K562 (cell line): ENCODE results near the gene CHMP2A. TPM values are rescaled to one million over a fixed set of nuclear protein-coding genes. Genes with fewer than 3 reads are reported as not detected.

ENCODE experiments used
- AFF4 ChIP-seq: sonication (generic); formaldehyde crosslinking; IDR thresholded peaks from 2 replicates; pipeline ENCODE4 v1.8.0; 2023; ENCODE audit warnings: mild to moderate bottlenecking, missing genetic modification reagents
- BHLHE40 ChIP-seq: IDR thresholded peaks from 2 replicates; pipeline ENCODE4 v1.6.1; 2011; ENCODE audit warnings: low read length, improper control_type of control experiment
- BRCA1 ChIP-seq, 2 experiments: fragments of 450-650 bp in 1 of 2; sonication (generic) in 1 of 2; formaldehyde crosslinking in 1 of 2; IDR thresholded peaks; 2 replicates each; pipeline versions ENCODE4 v1.5.0 to v1.6.1; 2017 to 2020; ENCODE audit warnings: mild to moderate bottlenecking in 1 of 2, missing genetic modification reagents in 1 of 2
- BRD9 ChIP-seq: fragments of 450-650 bp; IDR thresholded peaks from 2 replicates; pipeline ENCODE4 v1.6.1; 2018; ENCODE audit warnings: low read depth; ENCODE audit not compliant: partially characterized antibody
- CCNT2 ChIP-seq: IDR thresholded peaks from 2 replicates; pipeline ENCODE4 v1.6.1; 2011; ENCODE audit warnings: borderline replicate concordance, low read depth, mild to moderate bottlenecking, moderate library complexity, mixed read lengths, low read length; ENCODE audit not compliant: insufficient read length; ENCODE audit errors: extremely low read depth
- CXXC5 ChIP-seq: fragments of 250-450 bp; sonication (Bioruptor Pico); IDR thresholded peaks from 2 replicates; pipeline ENCODE4 v1.8.0; 2022; ENCODE audit warnings: inconsistent platforms, mild to moderate bottlenecking, moderate library complexity
- ETV5 ChIP-seq: sonication (generic); formaldehyde crosslinking; IDR thresholded peaks from 2 replicates; pipeline ENCODE4 v1.4.0; 2020; ENCODE audit warnings: low read depth, mild to moderate bottlenecking, missing genetic modification reagents
- ETV6 ChIP-seq, 3 experiments: fragments of 150-350 bp in 1 of 3; sonication (generic) in 1 of 3; formaldehyde crosslinking in 1 of 3; IDR thresholded peaks; 2 replicates each; pipeline versions ENCODE4 v1.6.1 to v1.8.0; 2014 to 2022; ENCODE audit warnings: borderline replicate concordance in 2 of 3, low read depth in 2 of 3, antibody characterized with exemption in 1 of 3, low read length in 1 of 3, mild to moderate bottlenecking in 1 of 3, missing genetic modification reagents in 1 of 3
- FOXO4 ChIP-seq: fragments of 450-650 bp; formaldehyde crosslinking; IDR thresholded peaks from 2 replicates; pipeline ENCODE4 v1.4.0; 2020; ENCODE audit warnings: mild to moderate bottlenecking, moderate library complexity
- HDGF ChIP-seq: fragments of 450-650 bp; IDR thresholded peaks from 2 replicates; pipeline ENCODE4 v1.6.1; 2016
- ID3 ChIP-seq, 2 experiments: fragments of 250-450 bp in 1 of 2; fragments of 450-650 bp in 1 of 2; sonication (Bioruptor Pico) in 1 of 2; IDR thresholded peaks; 2 replicates each; pipeline versions ENCODE4 v1.6.1 to v1.8.0; 2016 to 2021; ENCODE audit warnings: mild to moderate bottlenecking in 2 of 2, moderate library complexity in 2 of 2, missing compliant biosample characterization in 1 of 2, missing genetic modification characterization in 1 of 2
- ILK ChIP-seq: fragments of 450-650 bp; IDR thresholded peaks from 2 replicates; pipeline ENCODE4 v1.6.1; 2016; ENCODE audit warnings: missing genetic modification characterization, low read depth, mild to moderate bottlenecking, missing compliant biosample characterization, moderate library complexity, borderline replicate concordance
- KAT8 ChIP-seq: fragments of 450-650 bp; IDR thresholded peaks from 2 replicates; pipeline ENCODE4 v1.6.1; 2016; ENCODE audit warnings: low read depth, mild to moderate bottlenecking
- MAFK ChIP-seq: IDR thresholded peaks from 2 replicates; pipeline ENCODE4 v1.6.1; 2011; ENCODE audit warnings: low read length, improper control_type of control experiment
- NFE2 ChIP-seq: IDR thresholded peaks from 2 replicates; pipeline ENCODE4 v1.6.1; 2014; ENCODE audit warnings: antibody characterized with exemption, low read depth
- NR4A1 ChIP-seq, 2 experiments: fragments of 250-450 bp in 1 of 2; fragments of 450-650 bp in 1 of 2; sonication (Bioruptor Pico) in 1 of 2; IDR thresholded peaks; 2 replicates each; pipeline versions ENCODE4 v1.4.0 to v1.6.1; 2016 to 2020; ENCODE audit warnings: mild to moderate bottlenecking in 2 of 2, missing compliant biosample characterization in 1 of 2, missing genetic modification characterization in 1 of 2, moderate library complexity in 1 of 2
- RFX7 ChIP-seq: fragments of 250-450 bp; sonication (Bioruptor Pico); IDR thresholded peaks from 2 replicates; pipeline ENCODE4 v1.5.1; 2021; ENCODE audit warnings: mild to moderate bottlenecking
- SLC30A9 ChIP-seq: fragments of 250-450 bp; sonication (Bioruptor Pico); IDR thresholded peaks from 2 replicates; pipeline ENCODE4 v1.8.0; 2022; ENCODE audit warnings: mild to moderate bottlenecking, moderate library complexity
- SMAD2 ChIP-seq: fragments of 150-350 bp; IDR thresholded peaks from 2 replicates; pipeline ENCODE4 v1.6.1; 2014; ENCODE audit warnings: low read depth, mild to moderate bottlenecking, low read length
- TAF1 ChIP-seq: IDR thresholded peaks from 2 replicates; pipeline ENCODE4 v1.6.1; 2011; ENCODE audit warnings: mild to moderate bottlenecking, low read length, moderate library complexity; ENCODE audit not compliant: insufficient read depth, control insufficient read depth, severe bottlenecking; ENCODE audit errors: extremely low read depth
- ZFP30 ChIP-seq: fragments of 250-450 bp; sonication (Bioruptor Pico); IDR thresholded peaks from 2 replicates; pipeline ENCODE4 v1.8.0; 2022; ENCODE audit warnings: moderate library complexity, mild to moderate bottlenecking, inconsistent platforms, borderline replicate concordance
- polyA plus RNA-seq, 8 experiments: library from polyadenylated mRNA; depleted of rRNA in 4 of 8; stranded (reverse) in 5 of 8; unstranded in 3 of 8; fragments of >200 nt; fragmentation: Nextera tagmentation in 2 of 8; fragmentation: Illumina TruSeq in 1 of 8; extraction: Ambion mirVana in 2 of 8; extraction: Trizol in 1 of 8; gene quantifications; 2 replicates each; pipeline versions ENCODE4 v1.2.1 to v1.2.3, GENCODE V29; 2011 to 2014; ENCODE audit warnings: inconsistent platforms in 1 of 8, missing spikeins in 1 of 8
- total RNA-seq, 7 experiments: library from RNA; depleted of rRNA in 6 of 7; stranded (reverse); fragments of >200 nt in 6 of 7; fragmentation: Illumina TruSeq in 2 of 7; extraction: Trizol in 2 of 7; gene quantifications; 2 replicates each; pipeline versions ENCODE4 v1.2.1 to v1.2.3, GENCODE V29; 2011 to 2021; ENCODE audit warnings: low replicate concordance in 1 of 7

The CHMP2A gene
- total and polyA plus RNA-seq, 9 of the 15 experiments (the other 6 are each of a cell fraction or from before 2014, with no cell fraction given) = 57.6 to 159 (median 87.2) TPM

GRCh38 chr19:58559275-58560006, 4.5 kb upstream of the CHMP2A start (continued):
- no peak for TF ChIP-seq KAT8
- TF ChIP-seq ILK (tag) = no peak
- TF ChIP-seq NFE2 = no peak
- peak; percentile 72 for TF ChIP-seq BHLHE40
- TF ChIP-seq ID3 (CRISPR knock-in tag; IDR thresholded peaks at IDR 0.05) = no peak
- TF ChIP-seq ID3 (tag; IDR thresholded peaks at IDR 0.05) = peak; percentile 90
- no peak for TF ChIP-seq SMAD2
- no peak; the same call in 1 of the 2 replicates for TF ChIP-seq AFF4
- 0 out of 2 replicates have a peak, but pooled peaks have one; percentile 33 for TF ChIP-seq ETV5 (CRISPR knock-in tag)
- no peak for TF ChIP-seq MAFK
- TF ChIP-seq SLC30A9 (CRISPR knock-in tag) = no peak
- TF ChIP-seq ZFP30 (CRISPR knock-in tag) = no peak
- TF ChIP-seq FOXO4 (CRISPR knock-in tag) = no peak
- TF ChIP-seq CCNT2 = no peak
- TF ChIP-seq BRCA1 (IDR thresholded peaks at IDR 0.05) = no peak
- TF ChIP-seq BRCA1 (CRISPR knock-in tag; IDR thresholded peaks at IDR 0.05) = no peak
- no peak for TF ChIP-seq HDGF
- no peak for TF ChIP-seq RFX7 (CRISPR knock-in tag)
- TF ChIP-seq TAF1 = peak; percentile 65
- TF ChIP-seq ETV6 (IDR thresholded peaks at IDR 0.05; ENCODE audit: borderline replicate concordance in 1 of 2, low read depth in 2 of 2, low read length in 1 of 2) = peak in 1 of 2 experiments; percentile 48; a peak in 1 of 4 replicates
- TF ChIP-seq ETV6 (CRISPR knock-in tag; IDR thresholded peaks at IDR 0.05; ENCODE audit: borderline replicate concordance) = no peak
- peak; percentile 62 for TF ChIP-seq BRD9
- TF ChIP-seq CXXC5 (CRISPR knock-in tag) = peak; percentile 88
- TF ChIP-seq NR4A1 (CRISPR knock-in tag; IDR thresholded peaks at IDR 0.05) = no peak
- peak; percentile 81; the same call in 1 of the 2 replicates for TF ChIP-seq NR4A1 (tag; IDR thresholded peaks at IDR 0.05)
